HEK293T (cell line): ENCODE measurements around the gene ARF1.

ENCODE experiments used
- ARNT ChIP-seq: fragments of 450-650 bp; IDR thresholded peaks from 2 replicates; pipeline ENCODE4 v1.6.1; 2017; ENCODE audit warnings: mild to moderate bottlenecking
- BHLHE40 ChIP-seq: fragments of 450-650 bp; IDR thresholded peaks from 2 replicates; pipeline ENCODE4 v1.6.1; 2016; ENCODE audit warnings: mild to moderate bottlenecking, moderate library complexity, borderline replicate concordance
- FOXM1 ChIP-seq: fragments of 450-650 bp; IDR thresholded peaks from 2 replicates; pipeline ENCODE4 v1.6.1; 2017; ENCODE audit warnings: mild to moderate bottlenecking, borderline replicate concordance
- HDGF ChIP-seq: fragments of 450-650 bp; IDR thresholded peaks from 2 replicates; pipeline ENCODE4 v1.6.1; 2017; ENCODE audit warnings: antibody characterized with exemption, borderline replicate concordance
- L3MBTL2 ChIP-seq: fragments of 450-650 bp; conservative IDR thresholded peaks from 2 replicates; pipeline ENCODE4 v1.6.1; 2016; ENCODE audit warnings: mild to moderate bottlenecking
- SP1 ChIP-seq: fragments of 450-650 bp; IDR thresholded peaks from 2 replicates; pipeline ENCODE4 v1.6.1; 2017
- SUZ12 ChIP-seq: fragments of 450-650 bp; IDR thresholded peaks from 2 replicates; pipeline ENCODE4 v1.6.1; 2016; ENCODE audit warnings: mild to moderate bottlenecking
- TF ChIP-seq, protein P1 (sequence below): fragments of 450-650 bp; IDR thresholded peaks from 2 replicates; pipeline ENCODE4 v1.6.1; 2016

DNA sequence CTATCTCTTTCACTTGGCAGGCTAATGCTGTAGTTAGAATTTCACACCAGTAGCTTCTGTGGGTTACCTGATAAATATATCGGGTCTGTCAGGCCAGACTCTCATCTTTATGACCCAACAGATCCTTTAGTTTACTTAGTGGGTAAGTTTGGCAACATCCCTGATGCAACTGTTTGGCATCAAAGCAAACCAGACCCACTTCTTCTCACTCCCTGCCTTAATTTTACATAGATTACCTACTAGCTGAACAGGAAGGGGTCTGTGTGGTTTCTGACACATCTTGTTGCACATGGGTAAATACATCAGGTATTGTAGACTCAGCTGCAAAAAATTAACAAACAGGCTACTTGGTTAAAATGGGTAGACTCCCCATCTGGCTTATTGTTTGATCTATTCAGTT is 54.4 kb downstream of the ARF1 start:
- TF ChIP-seq SUZ12 (no peak), L3MBTL2 (no peak), SP1 (no peak), FOXM1 (no peak), HDGF (no peak), ARNT (no peak), BHLHE40 (no peak)
- TF ChIP-seq, protein P1, sequence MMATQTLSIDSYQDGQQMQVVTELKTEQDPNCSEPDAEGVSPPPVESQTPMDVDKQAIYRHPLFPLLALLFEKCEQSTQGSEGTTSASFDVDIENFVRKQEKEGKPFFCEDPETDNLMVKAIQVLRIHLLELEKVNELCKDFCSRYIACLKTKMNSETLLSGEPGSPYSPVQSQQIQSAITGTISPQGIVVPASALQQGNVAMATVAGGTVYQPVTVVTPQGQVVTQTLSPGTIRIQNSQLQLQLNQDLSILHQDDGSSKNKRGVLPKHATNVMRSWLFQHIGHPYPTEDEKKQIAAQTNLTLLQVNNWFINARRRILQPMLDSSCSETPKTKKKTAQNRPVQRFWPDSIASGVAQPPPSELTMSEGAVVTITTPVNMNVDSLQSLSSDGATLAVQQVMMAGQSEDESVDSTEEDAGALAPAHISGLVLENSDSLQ = no peak
